ENCODE data around the gene HOXB13.

- TF ChIP-seq POLR2A (IDR thresholded peaks at IDR 0.05) (no peak), CTCF (IDR thresholded peaks at IDR 0.05) (no peak), EP300 (IDR thresholded peaks at IDR 0.05) (no peak)
Observed at GRCh38 chr17:48735062-48735351, 6.5 kb upstream of the HOXB13 start.
